NCI-H748 treated with DMSO at 0.1 percent for 48 hours (cell line): ENCODE results near the gene TMEM243.
"Not testable (repeated sequence)": the region's sequence is repeated elsewhere in the genome, so short reads cannot be mapped to it uniquely, and the experiment has no call there.

ENCODE experiments used
- DNase-seq: peaks from one replicate; lab custom pipeline; 2025; lab: John Stamatoyannopoulos, UW

The TMEM243 gene

DNA sequence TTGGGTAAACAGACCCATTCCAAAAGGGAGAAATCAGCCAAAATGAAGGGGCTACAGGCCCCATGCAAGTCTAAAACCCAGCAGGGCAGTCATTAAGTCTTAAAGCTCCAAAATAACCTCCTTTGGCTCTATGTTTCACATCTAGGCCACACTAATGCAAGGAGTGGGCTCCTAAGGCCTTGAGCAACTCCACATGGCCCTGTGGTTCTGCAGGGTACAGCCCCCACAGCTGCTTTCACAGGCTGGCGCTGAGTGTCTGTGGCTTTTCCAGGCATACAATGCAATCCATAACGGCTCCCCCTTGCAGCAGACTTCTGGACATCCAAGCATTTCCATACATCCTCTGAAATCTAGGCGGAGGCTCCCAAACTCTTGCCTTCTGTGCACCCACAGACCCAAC lies 9.0 kb downstream of the TMEM243 start:
- no peak for DNase-seq

- no peak for DNase-seq
Measured at GRCh38 chr7:87209295-87209924, 10.1 kb downstream of the TMEM243 start.

DNA sequence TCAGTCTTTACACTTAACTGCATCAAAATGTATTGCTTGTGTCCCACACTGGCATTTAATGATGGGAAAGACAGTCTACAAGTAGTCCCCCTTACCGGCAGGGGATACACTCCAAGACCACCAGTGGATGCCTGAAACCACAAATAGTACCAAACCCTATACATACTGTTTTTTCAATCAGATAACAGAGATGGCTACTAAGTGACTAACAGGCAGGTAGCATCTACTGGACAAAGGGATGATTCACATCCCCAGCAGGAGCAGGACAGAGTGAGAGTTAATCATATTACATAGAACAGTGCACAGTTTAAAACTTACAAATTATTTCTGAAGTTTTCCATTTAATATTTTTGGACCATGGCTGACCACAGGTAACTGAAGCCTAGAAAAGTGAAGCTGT lies 13.2 kb downstream of the TMEM243 start:
- no peak for DNase-seq

- not testable (repeated sequence) for DNase-seq
Measured at GRCh38 chr7:87205701-87206100, 13.8 kb downstream of the TMEM243 start.

GRCh38 chr7:87204933-87205332 lies 14.6 kb downstream of the TMEM243 start:
- no peak for DNase-seq

- not testable (repeated sequence) for DNase-seq
Measured at GRCh38 chr7:87203929-87204328, 15.6 kb downstream of the TMEM243 start.

DNA sequence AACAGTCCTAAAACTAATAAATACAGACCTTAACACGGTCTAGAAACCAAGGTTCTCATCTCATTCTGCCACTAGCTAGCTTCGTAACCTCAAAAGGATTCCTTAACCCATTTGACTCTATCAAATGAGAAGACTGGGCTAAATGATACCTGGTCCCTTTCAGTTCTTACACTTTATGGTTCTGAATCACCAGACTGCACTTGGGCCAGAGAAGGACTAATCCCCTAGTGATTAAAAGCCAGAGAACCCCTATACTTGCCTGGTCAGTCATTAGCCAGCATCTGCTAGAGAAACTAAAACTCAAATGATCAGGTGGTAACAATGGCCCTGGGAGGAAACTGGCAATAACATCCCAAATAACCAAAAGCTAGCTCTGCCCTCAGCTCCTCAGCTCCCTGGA lies 16.8 kb downstream of the TMEM243 start:
- DNase-seq = no peak

DNA sequence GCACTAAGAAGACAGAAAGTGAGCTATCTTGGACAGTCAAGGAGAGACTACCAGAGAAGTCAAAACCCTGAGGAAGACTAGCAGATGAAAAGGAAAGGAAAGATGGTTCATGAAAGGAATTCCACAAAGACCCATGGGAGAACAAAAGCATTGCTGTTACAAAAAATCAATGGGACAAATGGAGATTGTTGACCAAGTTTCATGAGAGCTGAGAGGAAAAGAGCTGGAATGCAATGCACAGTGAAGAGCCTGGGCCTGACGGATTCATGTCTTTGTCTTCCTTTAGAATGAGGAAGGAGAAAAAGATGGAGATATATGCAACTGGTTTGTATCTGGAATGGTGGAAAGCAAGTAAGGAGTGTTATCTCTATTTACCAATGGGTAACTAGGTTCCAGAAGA lies 17.3 kb downstream of the TMEM243 start:
- no peak for DNase-seq

DNA sequence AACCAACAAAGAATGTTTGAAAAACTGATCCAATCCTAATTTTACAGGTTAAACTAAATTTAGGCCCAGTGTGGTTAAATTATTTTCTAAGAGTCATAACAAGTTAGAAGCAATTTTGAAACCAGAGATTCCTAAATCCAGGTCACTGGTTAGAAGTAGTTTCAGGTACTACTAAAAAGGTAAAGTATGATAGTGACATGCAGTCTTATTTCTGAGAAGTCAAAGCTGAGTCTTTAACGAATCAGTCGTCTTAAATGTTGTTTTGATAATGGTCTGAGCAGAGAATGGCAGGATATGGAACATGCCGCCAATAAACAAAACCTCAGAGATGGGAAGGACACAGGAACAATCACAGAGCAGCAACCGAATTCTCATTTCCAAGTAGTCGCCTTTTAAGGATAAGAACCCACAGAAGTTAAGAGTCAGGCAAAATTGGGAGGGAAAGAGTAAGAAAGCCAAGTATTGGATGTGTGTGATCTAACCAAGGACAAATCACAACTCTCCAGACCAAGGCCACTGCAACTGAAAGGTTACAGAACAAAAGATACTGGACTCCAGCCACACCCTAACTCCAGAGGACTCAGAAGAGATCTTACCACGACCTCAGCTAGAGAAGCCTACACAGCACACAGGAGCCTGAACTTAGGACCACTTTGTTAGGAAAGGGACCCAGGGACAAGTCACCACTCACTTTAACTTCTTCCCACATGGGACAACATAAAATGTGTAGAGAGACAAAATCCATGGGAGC lies 19.7 kb downstream of the TMEM243 start:
- DNase-seq = no peak

DNA sequence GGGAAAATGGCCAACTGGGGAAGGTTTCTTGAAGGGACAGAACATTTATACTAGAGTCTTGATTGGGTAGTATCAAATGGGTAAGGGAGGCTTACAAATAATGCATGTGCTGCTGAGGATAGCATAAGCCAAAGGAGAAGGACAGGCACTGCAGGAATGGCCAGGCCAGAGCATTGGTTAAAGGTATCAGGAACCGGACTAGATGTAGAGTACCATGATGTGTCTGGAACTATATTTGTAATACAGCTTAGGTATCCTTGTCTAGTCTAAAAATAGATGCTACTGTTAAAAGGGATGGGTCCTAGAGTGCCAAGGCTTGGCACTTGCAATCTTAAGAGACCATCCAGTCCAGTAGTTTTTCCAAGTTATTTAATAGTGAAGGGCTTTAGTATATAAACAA lies 20.3 kb downstream of the TMEM243 start:
- no peak for DNase-seq

DNA sequence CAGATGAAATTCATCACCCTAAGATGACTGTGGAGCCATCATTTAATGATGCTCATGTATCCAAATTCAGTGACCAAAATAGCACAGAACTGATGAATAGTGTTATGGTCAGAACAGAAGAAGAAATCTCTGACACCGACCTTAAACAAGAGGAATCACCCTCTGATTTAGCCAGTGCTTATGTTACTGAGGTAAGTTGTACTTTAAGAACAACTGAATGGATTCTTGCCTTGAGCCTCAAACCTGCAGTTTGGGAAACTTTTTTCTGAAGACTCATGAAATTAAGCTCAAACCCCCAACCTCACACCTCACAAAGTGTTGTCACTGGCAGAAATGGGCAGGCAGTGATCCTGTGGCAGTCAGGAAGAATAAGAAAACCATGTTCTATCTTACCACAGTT lies 25.6 kb downstream of the TMEM243 start:
- DNase-seq = no peak

- no peak for DNase-seq
Measured at GRCh38 chr7:87192784-87193487, 26.6 kb downstream of the TMEM243 start.

GRCh38 chr7:87190783-87191182 lies 28.7 kb downstream of the TMEM243 start:
- no peak for DNase-seq

DNA sequence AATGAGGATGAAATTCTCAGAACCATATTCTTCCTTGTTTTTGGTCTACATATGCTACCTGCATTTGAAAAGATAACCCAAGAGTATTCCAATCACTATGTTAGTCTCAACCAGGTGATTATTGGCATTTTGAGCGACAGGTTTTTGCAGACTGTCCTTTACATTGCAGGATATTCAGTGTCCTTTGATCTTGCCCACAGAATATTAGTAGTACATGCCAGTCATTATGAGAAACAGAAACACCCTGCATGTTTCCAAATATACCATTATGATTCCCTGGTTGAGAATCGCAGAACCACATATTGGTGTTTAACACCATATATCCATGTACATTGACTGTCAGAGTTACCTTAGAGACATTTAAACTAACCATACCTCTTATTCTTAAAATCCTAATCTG lies 30.6 kb downstream of the TMEM243 start:
- no peak for DNase-seq

GRCh38 chr7:87187120-87187519 lies 32.4 kb downstream of the TMEM243 start:
- DNase-seq = no peak

DNA sequence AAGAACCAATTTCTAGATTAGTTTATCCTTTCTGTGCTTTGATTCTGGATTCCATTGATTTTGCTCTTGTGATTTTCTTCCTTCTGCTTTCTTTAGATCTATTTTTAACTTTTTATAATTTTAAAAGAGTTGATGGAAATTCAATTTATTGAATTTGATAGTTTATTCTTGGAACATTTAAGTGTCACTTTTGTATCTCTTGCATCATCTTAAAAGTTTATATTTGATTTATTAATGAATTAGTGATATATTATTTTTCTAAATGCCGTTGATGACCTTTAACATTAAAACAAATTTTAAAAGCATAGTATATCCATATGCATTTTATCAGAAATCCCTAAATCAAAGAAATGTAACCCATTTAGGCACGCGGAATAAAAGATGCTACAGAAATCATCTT lies 40.4 kb downstream of the TMEM243 start:
- no peak for DNase-seq

DNA sequence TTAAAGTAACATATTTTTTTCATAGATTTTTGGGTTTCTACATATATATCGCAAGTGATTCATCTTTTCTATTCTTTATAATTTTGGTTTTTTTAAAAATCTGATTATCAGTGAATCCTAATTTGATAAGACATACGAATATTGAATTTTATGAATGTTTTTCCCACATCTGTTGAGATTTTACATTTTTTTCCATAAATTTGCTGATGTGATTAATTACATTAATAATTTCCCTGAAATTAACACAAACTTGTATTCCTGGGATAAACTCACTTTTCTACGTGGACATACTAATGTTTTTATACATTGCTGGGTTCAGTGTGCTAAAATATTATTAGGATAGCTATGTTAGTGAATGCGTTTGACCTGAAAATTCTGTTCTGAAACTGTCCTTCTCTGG lies 41.2 kb downstream of the TMEM243 start:
- DNase-seq = no peak

GRCh38 chr7:87173471-87173870 lies 46.1 kb downstream of the TMEM243 start:
- no peak for DNase-seq

DNA sequence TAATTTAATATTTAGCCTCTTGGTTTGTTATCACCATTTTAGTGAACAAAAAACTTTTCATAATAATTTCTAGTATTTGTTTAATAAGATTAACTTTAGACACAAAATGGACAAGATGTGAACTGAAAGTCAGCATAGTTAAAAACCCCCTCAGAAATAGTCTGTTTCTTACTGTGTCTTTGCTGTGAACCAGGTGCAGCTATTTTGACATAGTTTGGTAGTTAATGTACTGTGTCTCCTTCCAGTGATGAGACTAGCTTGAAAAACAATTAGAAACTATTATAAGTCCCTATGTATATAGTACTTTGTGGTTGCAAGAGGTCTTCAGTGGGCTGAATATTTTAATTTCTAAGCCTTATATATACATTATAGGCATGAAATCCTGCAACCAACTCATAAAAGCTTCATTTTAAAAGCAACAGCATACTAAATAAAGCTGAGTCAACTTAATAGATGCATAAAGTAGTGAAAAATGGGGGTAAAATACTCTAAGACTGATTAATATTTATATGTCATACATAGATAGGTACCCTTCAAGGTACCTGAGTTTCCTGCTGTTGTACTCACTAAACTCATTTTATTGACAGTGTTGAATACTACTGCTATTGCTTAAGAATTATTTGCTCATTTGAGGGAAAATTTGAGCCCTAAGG lies 48.1 kb downstream of the TMEM243 start:
- DNase-seq = no peak

DNA sequence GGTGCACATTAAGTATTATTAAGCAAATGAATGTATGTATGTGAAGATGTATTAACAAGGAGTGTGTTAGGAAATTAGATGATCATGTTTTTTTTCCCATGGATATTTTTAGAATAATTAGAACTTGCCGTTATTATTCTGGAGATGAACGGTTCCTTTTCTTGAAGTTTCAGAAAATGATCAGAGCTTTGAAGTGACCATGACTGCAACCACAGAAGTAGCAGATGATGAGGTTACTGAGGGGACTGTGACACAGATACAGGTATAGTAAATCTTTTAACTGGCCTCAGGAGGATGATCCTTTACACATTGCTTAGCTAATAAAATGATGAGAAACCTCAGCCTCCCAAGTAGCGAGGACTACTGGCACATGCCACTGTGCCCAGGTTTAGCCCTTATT lies 48.7 kb downstream of the TMEM243 start:
- no peak for DNase-seq

GRCh38 chr7:87164433-87164832 lies 55.1 kb downstream of the TMEM243 start:
- no peak for DNase-seq

- no peak for DNase-seq
Measured at GRCh38 chr7:87159538-87159937, 60.0 kb downstream of the TMEM243 start.

DNA sequence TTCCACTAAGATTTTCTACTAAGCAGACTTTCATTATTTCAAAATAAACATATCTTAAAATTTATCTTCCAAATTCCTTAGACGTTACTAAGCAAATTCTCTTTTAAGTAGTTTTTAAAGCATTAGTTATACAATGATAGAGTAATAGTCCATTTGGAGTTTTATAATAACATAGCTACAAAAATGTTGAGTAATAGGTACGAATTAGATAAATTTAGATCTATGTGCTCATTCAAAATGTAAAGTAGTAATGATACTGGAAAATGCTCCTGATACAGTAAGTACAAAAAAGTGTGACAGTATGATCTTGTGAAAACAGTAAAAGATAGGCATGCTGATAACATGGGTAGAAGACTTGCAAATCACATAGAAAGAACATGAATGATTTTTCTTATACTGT lies 62.8 kb downstream of the TMEM243 start:
- DNase-seq = no peak
